Measurements from ENCODE around the gene GPR171. TPM values are rescaled to one million over a fixed set of nuclear protein-coding genes. Genes with fewer than 3 reads are reported as not detected.
"Not testable (repeated sequence)": the region's sequence is repeated elsewhere in the genome, so short reads cannot be mapped to it uniquely, and the experiment has no call there.

GPR171 gene, protein sequence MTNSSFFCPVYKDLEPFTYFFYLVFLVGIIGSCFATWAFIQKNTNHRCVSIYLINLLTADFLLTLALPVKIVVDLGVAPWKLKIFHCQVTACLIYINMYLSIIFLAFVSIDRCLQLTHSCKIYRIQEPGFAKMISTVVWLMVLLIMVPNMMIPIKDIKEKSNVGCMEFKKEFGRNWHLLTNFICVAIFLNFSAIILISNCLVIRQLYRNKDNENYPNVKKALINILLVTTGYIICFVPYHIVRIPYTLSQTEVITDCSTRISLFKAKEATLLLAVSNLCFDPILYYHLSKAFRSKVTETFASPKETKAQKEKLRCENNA
- 100 to 1,000 TPM; 116 to 129 TPM for total RNA-seq
- polyA plus RNA-seq: 100 to 1,000 TPM; 123 to 156 TPM

DNA sequence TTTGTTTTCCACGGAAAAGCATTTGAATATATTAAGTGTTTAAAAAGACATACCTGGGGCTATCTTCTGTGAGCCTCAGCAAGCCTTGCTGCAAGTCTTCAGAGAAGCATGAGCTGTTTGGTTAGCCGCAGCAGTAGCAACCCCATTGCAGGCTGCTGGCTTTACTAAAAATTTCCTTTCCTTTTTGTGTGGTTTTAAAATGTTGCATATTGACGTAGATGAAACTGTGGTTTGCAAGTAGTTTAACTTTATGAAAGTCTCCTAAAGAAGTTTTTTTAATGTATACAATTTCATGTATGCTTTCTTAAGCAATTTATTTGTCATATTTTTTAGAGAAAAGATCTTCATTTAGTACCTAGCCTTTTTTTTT is at the start of gene GPR171:
GPR171 (minus strand) TSS at position 166 of the 370 bp plus-strand sequence. CDS start 3,830 bp downstream, outside the sequence.
- Histone ChIP-seq H3K27me3 (ENCODE audit: insufficient read depth, low read length) (no peaks in the 10 kb centered on the region), H3K9me3 (ENCODE audit: control insufficient read depth in 1 of 2, low read length in 2 of 2) (no peaks in the 10 kb centered on the region), H3K27ac (ENCODE audit: low read depth, low read length) (peak within 1 kb of the TSS; percentile 75), H3K36me3 (ENCODE audit: insufficient read depth, low read length) (peaks cover 11% of the 10 kb centered on the region), H3K4me1 (ENCODE audit: insufficient read depth, low read length) (peaks cover 83% of the 10 kb centered on the region), H3K4me3 (ENCODE audit: low read length in 2 of 2) (peak within 1 kb of the TSS; percentile 59 to 63)
- Mint-ChIP-seq H3K36me3 (peaks cover 23 to 41% of the 10 kb centered on the region in 2 donors), H3K4me3 (peak within 1 kb of the TSS; percentile 73 to 89 (median 86)), H3K9me3 (no peaks in the 10 kb centered on the region), H3K4me1 (peaks cover 45 to 94% (median 59%) of the 10 kb centered on the region in 4 donors), H3K27ac (peak within 1 kb of the TSS; percentile 87 to 98 (median 97)), H3K27me3 (no peaks in the 10 kb centered on the region)
- CTCF ChIA-PET (ENCODE audit: partially characterized antibody): interaction anchor here (1.0 to 4.4 kb wide), 10 partner anchors 8 to 76 kb away, joined by 3 to 33 read pairs (median 7); partner anchors contain the start of gene P2RY14
- peak; percentile 80 to 87 (median 82) for DNase-seq
- intact Hi-C loops (cut with micrococcal nuclease): loop anchor here (1.0 to 10.0 kb wide), 8 partner anchors 20 to 1962 kb away; partner anchors contain the start of genes EIF2A, PFN2, RAP2B and SERP1
- POLR2A ChIA-PET (ENCODE audit: partially characterized antibody): interaction anchor here (1.0 to 10.1 kb wide), 8 partner anchors 11 to 794 kb away, joined by 3 to 118 read pairs (median 12); partner anchors contain the start of gene SIAH2

- Mint-ChIP-seq H3K4me1 (no peaks in the 10 kb centered on the region), H3K4me3 (no peak overlapping the region), H3K27me3 (peaks cover 0 to 4% of the 10 kb centered on the region in 2 donors), H3K36me3 (no peaks in the 10 kb centered on the region), H3K27ac (no peak overlapping the region), H3K9me3 (peaks cover 0 to 2% (median 0%) of the 10 kb centered on the region in 8 donors)
- intact Hi-C loops (cut with micrococcal nuclease): no loop called here
- Histone ChIP-seq H3K9me3 (ENCODE audit: control insufficient read depth in 1 of 2, low read length in 2 of 2) (no peaks in the 10 kb centered on the region), H3K36me3 (ENCODE audit: insufficient read depth, low read length) (no peaks in the 10 kb centered on the region), H3K27ac (ENCODE audit: low read depth, low read length) (no peak overlapping the region), H3K27me3 (ENCODE audit: insufficient read depth, low read length) (no peaks in the 10 kb centered on the region), H3K4me3 (ENCODE audit: low read length in 2 of 2) (no peak overlapping the region), H3K4me1 (ENCODE audit: insufficient read depth, low read length) (no peaks in the 10 kb centered on the region)
- DNase-seq: no peak
- CTCF ChIA-PET (ENCODE audit: partially characterized antibody): no interaction called here
- POLR2A ChIA-PET (ENCODE audit: partially characterized antibody): interaction anchor here (1.0 kb wide), 1 partner anchor 15 kb away, joined by 3 read pairs; no protein-coding TSS in a partner anchor
These were observed 45.8 kb upstream of the GPR171 start for GRCh38 chr3:151248772-151249337.

- H3K4me3 ChIP-seq (ENCODE audit: low read length in 2 of 2); H3K36me3 ChIP-seq (ENCODE audit: insufficient read depth, low read length); DNase-seq; H3K27ac ChIP-seq (ENCODE audit: low read depth, low read length); H3K9me3 Mint-ChIP-seq; H3K27me3 Mint-ChIP-seq; intact Hi-C loops (cut with micrococcal nuclease); H3K27ac Mint-ChIP-seq; H3K36me3 Mint-ChIP-seq; H3K4me3 Mint-ChIP-seq; H3K4me1 ChIP-seq (ENCODE audit: insufficient read depth, low read length); POLR2A ChIA-PET (ENCODE audit: partially characterized antibody); H3K27me3 ChIP-seq (ENCODE audit: insufficient read depth, low read length); H3K4me1 Mint-ChIP-seq; H3K9me3 ChIP-seq (ENCODE audit: control insufficient read depth in 1 of 2, low read length in 2 of 2): not testable (repeated sequence)
- CTCF ChIA-PET (ENCODE audit: partially characterized antibody): interaction anchor here (1.8 kb wide), 1 partner anchor 14 kb away, joined by 3 read pairs; no protein-coding TSS in a partner anchor
These were observed 39.0 kb upstream of the GPR171 start for GRCh38 chr3:151242006-151242405.

DNA sequence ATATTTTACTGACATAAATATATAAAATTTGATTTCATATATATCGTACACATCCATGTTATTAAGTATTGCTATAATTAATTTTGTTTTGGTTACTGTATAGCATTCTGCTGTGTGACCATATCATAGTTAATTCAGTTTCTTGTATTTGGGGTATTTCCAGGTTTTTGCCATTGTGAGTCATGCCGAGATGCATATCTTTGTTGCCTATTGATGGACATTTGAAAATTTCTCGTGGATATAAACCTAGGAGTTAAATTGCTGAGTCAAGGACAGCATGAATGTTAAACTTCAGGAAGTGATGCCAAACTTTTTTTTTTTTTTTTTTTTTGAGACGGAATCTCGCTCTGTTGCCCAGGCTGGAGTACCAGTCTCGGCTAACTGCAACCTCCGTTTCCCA is 33.7 kb upstream of the GPR171 start:
- ChIA-PET POLR2A (ENCODE audit: partially characterized antibody) (no interaction called here), CTCF (ENCODE audit: partially characterized antibody) (interaction anchor here (2.2 kb wide), 1 partner anchor 9 kb away, joined by 6 read pairs; no protein-coding TSS in a partner anchor)
- Histone ChIP-seq H3K27me3 (ENCODE audit: insufficient read depth, low read length) (no peaks in the 10 kb centered on the region), H3K36me3 (ENCODE audit: insufficient read depth, low read length) (no peaks in the 10 kb centered on the region), H3K4me3 (ENCODE audit: low read length in 2 of 2) (no peak overlapping the region), H3K27ac (ENCODE audit: low read depth, low read length) (no peak overlapping the region), H3K9me3 (ENCODE audit: control insufficient read depth in 1 of 2, low read length in 2 of 2) (no peaks in the 10 kb centered on the region), H3K4me1 (ENCODE audit: insufficient read depth, low read length) (no peaks in the 10 kb centered on the region)
- no peak overlapping the region for H3K27ac Mint-ChIP-seq
- no peaks in the 10 kb centered on the region for H3K36me3 Mint-ChIP-seq
- H3K27me3 Mint-ChIP-seq: peaks cover 0 to 1% of the 10 kb centered on the region in 2 donors
- H3K4me1 Mint-ChIP-seq: peaks cover 0 to 12% (median 1%) of the 10 kb centered on the region in 4 donors
- intact Hi-C loops (cut with micrococcal nuclease): no loop called here
- peaks cover 0 to 6% (median 0%) of the 10 kb centered on the region in 8 donors for H3K9me3 Mint-ChIP-seq
- DNase-seq: no peak
- H3K4me3 Mint-ChIP-seq: no peak overlapping the region

GRCh38 chr3:151236316-151236715 is 33.3 kb upstream of the GPR171 start:
- Mint-ChIP-seq H3K4me3 (no peak overlapping the region), H3K27ac (no peak overlapping the region), H3K36me3 (no peaks in the 10 kb centered on the region), H3K9me3 (peaks cover 0 to 6% (median 0%) of the 10 kb centered on the region in 8 donors), H3K4me1 (peaks cover under 1 to 13% (median 1%) of the 10 kb centered on the region in 4 donors), H3K27me3 (peaks cover 0 to 1% of the 10 kb centered on the region in 2 donors)
- no peak for DNase-seq
- ChIA-PET CTCF (ENCODE audit: partially characterized antibody) (interaction anchor here (1.0 to 2.2 kb wide), 2 partner anchors 9 to 68 kb away, joined by 3 to 6 read pairs; no protein-coding TSS in a partner anchor), POLR2A (ENCODE audit: partially characterized antibody) (no interaction called here)
- H3K4me1 ChIP-seq (ENCODE audit: insufficient read depth, low read length): no peaks in the 10 kb centered on the region
- H3K4me3 ChIP-seq (ENCODE audit: low read length in 2 of 2): no peak overlapping the region
- no peaks in the 10 kb centered on the region for H3K27me3 ChIP-seq (ENCODE audit: insufficient read depth, low read length)
- H3K9me3 ChIP-seq (ENCODE audit: control insufficient read depth in 1 of 2, low read length in 2 of 2): no peaks in the 10 kb centered on the region
- H3K36me3 ChIP-seq (ENCODE audit: insufficient read depth, low read length): no peaks in the 10 kb centered on the region
- intact Hi-C loops (cut with micrococcal nuclease): no loop called here
- H3K27ac ChIP-seq (ENCODE audit: low read depth, low read length): no peak overlapping the region

DNA sequence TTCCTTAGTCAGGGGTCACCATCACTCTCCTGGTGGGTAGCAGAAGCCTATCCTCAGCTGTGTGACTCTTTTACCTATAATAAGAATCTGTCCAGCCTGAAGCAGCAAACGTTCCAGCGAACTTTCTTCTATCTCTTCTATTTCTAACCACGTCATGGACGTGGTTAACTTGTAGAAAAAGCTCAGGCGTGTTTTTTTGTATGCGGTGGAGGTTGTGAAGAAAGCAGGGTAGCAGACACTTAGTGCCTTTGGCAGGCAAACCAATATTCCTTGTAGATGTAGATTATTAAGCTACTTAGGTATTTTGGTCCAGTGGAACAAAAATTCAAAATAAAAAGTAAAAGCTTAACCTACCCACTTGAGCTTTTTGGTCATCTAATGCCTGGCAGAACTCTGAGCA is 31.8 kb upstream of the GPR171 start:
- Mint-ChIP-seq H3K9me3 (peaks cover 0 to 6% (median 0%) of the 10 kb centered on the region in 8 donors), H3K36me3 (no peaks in the 10 kb centered on the region), H3K27me3 (no peaks in the 10 kb centered on the region), H3K4me3 (no peak overlapping the region), H3K4me1 (peaks cover 8 to 21% (median 12%) of the 10 kb centered on the region in 4 donors), H3K27ac (no peak overlapping the region)
- intact Hi-C loops (cut with micrococcal nuclease): no loop called here
- H3K27ac ChIP-seq (ENCODE audit: low read depth, low read length): no peak overlapping the region
- H3K4me3 ChIP-seq (ENCODE audit: low read length in 2 of 2): no peak overlapping the region
- peaks cover 7% of the 10 kb centered on the region for H3K4me1 ChIP-seq (ENCODE audit: insufficient read depth, low read length)
- no peaks in the 10 kb centered on the region for H3K27me3 ChIP-seq (ENCODE audit: insufficient read depth, low read length)
- DNase-seq: no peak
- H3K9me3 ChIP-seq (ENCODE audit: control insufficient read depth in 1 of 2, low read length in 2 of 2): no peaks in the 10 kb centered on the region
- H3K36me3 ChIP-seq (ENCODE audit: insufficient read depth, low read length): no peaks in the 10 kb centered on the region
- POLR2A ChIA-PET (ENCODE audit: partially characterized antibody): no interaction called here
- CTCF ChIA-PET (ENCODE audit: partially characterized antibody): interaction anchor here (0.9 to 3.0 kb wide), 7 partner anchors 7 to 66 kb away, joined by 3 to 21 read pairs (median 6); partner anchors contain the start of gene P2RY14

DNA sequence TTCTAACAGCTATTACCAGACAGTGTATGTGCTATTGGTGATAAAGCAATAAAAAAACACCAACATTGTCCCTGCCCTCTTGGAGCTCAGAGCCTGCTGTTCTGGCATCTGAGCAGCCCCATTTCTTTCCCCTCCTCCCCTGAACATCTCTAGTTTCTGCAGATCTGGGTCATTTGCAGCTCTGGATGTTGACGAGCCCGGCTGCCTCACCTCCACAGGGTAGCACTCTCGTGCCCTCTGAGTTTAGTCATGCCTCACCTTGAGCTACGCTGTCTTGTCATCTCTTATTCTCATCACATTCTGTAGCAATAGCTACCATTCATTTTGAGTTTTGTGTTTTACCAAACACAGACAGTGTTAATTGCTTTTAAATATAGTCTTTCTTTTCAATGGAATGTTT is 30.0 kb upstream of the GPR171 start:
- H3K4me3 ChIP-seq (ENCODE audit: low read length in 2 of 2): no peak overlapping the region
- H3K27me3 ChIP-seq (ENCODE audit: insufficient read depth, low read length): no peaks in the 10 kb centered on the region
- H3K27ac ChIP-seq (ENCODE audit: low read depth, low read length): no peak overlapping the region
- peaks cover 15% of the 10 kb centered on the region for H3K4me1 ChIP-seq (ENCODE audit: insufficient read depth, low read length)
- ChIA-PET POLR2A (ENCODE audit: partially characterized antibody) (interaction anchor here (1.1 kb wide), 1 partner anchor 148 kb away, joined by 3 read pairs; the partner anchor contains the start of gene MED12L), CTCF (ENCODE audit: partially characterized antibody) (interaction anchor here (0.9 to 3.0 kb wide), 6 partner anchors 9 to 94 kb away, joined by 3 to 21 read pairs (median 4); partner anchors contain the start of gene P2RY14)
- intact Hi-C loops (cut with micrococcal nuclease): no loop called here
- Mint-ChIP-seq H3K9me3 (peaks cover 0 to 6% (median 0%) of the 10 kb centered on the region in 8 donors), H3K27ac (peak overlapping the region in 2 of 7 donors; percentile 12 to 34), H3K4me3 (no peak overlapping the region), H3K4me1 (peaks cover 12 to 29% (median 16%) of the 10 kb centered on the region in 4 donors), H3K27me3 (no peaks in the 10 kb centered on the region), H3K36me3 (no peaks in the 10 kb centered on the region)
- no peaks in the 10 kb centered on the region for H3K9me3 ChIP-seq (ENCODE audit: control insufficient read depth in 1 of 2, low read length in 2 of 2)
- DNase-seq: no peak
- no peaks in the 10 kb centered on the region for H3K36me3 ChIP-seq (ENCODE audit: insufficient read depth, low read length)

Measured in CD4-positive, alpha-beta memory T cell (primary cell).